22Rv1 (cell line): Measurements from ENCODE around the gene FMOD.

ENCODE experiments used
- ZFX ChIP-seq: fragments of 450-650 bp; IDR thresholded peaks from 2 replicates; pipeline ENCODE4 v1.6.1; 2017; ENCODE audit warnings: antibody characterized with exemption, borderline replicate concordance
- TF ChIP-seq, protein P1 (sequence below): fragments of 450-650 bp; IDR thresholded peaks from 2 replicates; pipeline ENCODE4 v1.5.1; 2017; ENCODE audit warnings: mild to moderate bottlenecking

DNA sequence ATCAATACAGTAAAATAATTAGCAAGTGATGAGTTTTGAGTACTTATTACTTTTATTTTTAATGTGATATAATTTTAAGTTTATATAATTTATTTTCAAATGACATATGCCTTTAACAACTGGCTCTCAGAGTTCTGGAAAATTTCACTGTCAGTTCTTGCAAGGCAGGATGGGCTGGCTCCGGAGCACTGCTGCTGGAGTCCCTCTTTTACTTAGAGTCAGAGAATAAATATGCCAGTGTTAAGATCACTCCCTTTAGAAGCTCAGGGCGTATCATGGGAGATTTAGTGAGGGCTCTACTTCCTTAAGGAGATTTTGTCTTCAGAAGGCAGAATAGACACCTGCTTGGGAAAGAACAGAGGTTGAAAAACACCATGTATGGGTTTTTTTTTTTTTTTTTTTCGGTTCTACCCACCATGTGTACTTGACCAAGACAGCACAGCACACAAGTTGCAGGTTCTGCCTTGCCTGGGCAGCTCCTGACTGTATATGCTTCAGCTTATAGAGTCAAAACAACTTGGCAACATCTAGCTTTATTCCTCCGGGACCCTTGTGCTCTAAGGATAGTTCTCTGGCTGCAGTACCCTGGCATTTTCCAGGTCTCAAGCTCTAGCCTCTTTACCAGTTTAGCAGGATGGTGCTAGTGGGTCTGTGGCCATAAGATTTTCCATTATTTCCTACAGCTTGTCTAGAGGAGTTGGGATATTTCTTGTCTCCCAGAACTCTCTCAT is 29.7 kb upstream of the FMOD start:
- TF ChIP-seq, protein P1, sequence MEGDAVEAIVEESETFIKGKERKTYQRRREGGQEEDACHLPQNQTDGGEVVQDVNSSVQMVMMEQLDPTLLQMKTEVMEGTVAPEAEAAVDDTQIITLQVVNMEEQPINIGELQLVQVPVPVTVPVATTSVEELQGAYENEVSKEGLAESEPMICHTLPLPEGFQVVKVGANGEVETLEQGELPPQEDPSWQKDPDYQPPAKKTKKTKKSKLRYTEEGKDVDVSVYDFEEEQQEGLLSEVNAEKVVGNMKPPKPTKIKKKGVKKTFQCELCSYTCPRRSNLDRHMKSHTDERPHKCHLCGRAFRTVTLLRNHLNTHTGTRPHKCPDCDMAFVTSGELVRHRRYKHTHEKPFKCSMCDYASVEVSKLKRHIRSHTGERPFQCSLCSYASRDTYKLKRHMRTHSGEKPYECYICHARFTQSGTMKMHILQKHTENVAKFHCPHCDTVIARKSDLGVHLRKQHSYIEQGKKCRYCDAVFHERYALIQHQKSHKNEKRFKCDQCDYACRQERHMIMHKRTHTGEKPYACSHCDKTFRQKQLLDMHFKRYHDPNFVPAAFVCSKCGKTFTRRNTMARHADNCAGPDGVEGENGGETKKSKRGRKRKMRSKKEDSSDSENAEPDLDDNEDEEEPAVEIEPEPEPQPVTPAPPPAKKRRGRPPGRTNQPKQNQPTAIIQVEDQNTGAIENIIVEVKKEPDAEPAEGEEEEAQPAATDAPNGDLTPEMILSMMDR = no peak
- no peak for TF ChIP-seq ZFX
